Peyer's patch (tissue), 4 donors: ENCODE data around the gene FABP3.

ENCODE experiments used
- POLR2A ChIP-seq, 2 donors: fragments of 450-650 bp; IDR thresholded peaks; one replicate each; pipeline ENCODE4 v1.5.1; 2017; ENCODE audit warnings: antibody characterized with exemption in 2 of 2, mild to moderate bottlenecking in 2 of 2, moderate library complexity in 2 of 2
- TF ChIP-seq, protein P1 (sequence below), 6 experiments: fragments of 450-650 bp in 4 of 6; fragments of 200-600 bp in 2 of 6; sonication (generic) in 1 of 6; IDR thresholded peaks; one replicate each; pipeline ENCODE4 v1.5.1; 2017 to 2019; ENCODE audit warnings: antibody characterized with exemption in 6 of 6, mild to moderate bottlenecking in 3 of 6, moderate library complexity in 1 of 6

DNA sequence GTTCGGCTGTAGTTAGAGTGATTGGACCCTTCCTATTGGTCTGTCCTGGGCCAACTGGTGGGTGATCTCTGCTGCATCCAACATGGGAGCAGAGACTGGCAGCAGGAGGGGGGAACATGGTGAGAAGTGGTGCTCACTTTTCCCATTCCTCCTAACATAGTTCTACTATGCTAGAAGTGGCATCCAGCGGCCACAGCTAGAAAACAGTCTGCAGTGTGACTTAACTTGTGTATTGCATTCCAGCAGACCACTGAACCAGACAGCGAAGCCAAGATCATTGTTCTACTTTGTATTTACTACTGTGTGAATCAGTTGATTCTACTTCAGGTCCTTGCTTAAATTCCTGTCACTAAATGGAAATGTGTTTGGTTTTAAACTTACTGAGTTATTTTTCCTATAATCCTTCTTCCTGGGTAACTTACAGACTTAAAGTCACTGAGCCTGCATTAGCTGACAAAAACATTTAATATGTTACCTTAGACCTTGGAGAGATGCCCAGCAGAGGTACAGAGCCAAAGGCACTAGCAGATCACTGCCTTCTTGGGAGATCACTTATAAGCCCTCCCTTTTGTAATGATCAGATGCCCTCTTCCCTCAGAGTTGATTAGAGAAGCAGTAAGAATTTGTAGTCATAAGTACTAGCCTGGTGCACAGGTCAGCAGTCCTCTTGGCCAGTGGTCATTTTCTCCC is 8.2 kb downstream of the FABP3 start:
- TF ChIP-seq, protein P1, sequence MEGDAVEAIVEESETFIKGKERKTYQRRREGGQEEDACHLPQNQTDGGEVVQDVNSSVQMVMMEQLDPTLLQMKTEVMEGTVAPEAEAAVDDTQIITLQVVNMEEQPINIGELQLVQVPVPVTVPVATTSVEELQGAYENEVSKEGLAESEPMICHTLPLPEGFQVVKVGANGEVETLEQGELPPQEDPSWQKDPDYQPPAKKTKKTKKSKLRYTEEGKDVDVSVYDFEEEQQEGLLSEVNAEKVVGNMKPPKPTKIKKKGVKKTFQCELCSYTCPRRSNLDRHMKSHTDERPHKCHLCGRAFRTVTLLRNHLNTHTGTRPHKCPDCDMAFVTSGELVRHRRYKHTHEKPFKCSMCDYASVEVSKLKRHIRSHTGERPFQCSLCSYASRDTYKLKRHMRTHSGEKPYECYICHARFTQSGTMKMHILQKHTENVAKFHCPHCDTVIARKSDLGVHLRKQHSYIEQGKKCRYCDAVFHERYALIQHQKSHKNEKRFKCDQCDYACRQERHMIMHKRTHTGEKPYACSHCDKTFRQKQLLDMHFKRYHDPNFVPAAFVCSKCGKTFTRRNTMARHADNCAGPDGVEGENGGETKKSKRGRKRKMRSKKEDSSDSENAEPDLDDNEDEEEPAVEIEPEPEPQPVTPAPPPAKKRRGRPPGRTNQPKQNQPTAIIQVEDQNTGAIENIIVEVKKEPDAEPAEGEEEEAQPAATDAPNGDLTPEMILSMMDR (IDR thresholded peaks at IDR 0.05), result no peak
- TF ChIP-seq POLR2A (IDR thresholded peaks at IDR 0.05), result no peak
